A673 (cell line): ENCODE data around the gene STPG3. TPM values are rescaled to one million over a fixed set of nuclear protein-coding genes. Genes with fewer than 3 reads are reported as not detected.

ENCODE experiments used
- BruUV-seq: library from RNA; stranded (reverse); fragments of 400-500 nt; replicated peaks from 2 replicates; lab custom pipeline; 2021; lab: Mats Ljungman, UMichigan
- CTCF ChIA-PET: fragments of 300-600 bp; sonication (Branson Sonifier 250); formaldehyde crosslinking; loops from one replicate; lab custom pipeline; 2022; ENCODE audit warnings: antibody characterized with exemption; lab: Charles Lee
- POLR2A ChIA-PET: fragments of 300-600 bp; sonication (Branson Sonifier 250); formaldehyde crosslinking; loops from one replicate; lab custom pipeline; 2022; ENCODE audit warnings: antibody characterized with exemption; ENCODE audit not compliant: low non-redundant PET; lab: Charles Lee
- DNase-seq: peaks from one replicate; pipeline ENCODE4 v3.0.0-alpha.2; 2015; ENCODE audit warnings: low spot score
- H3K27ac ChIP-seq: fragments of 200-600 bp; sonication (generic); 2 replicates; pipeline ENCODE4 v1.5.1; 2016; ENCODE audit warnings: mixed run types, low read depth, mild to moderate bottlenecking, mixed read lengths, antibody characterized with exemption, low read length; ENCODE audit not compliant: poor library complexity, severe bottlenecking
- H3K27me3 ChIP-seq: fragments of 200-600 bp; sonication (generic); replicated peaks from 2 replicates; pipeline ENCODE4 v1.6.1; 2017; ENCODE audit warnings: mixed run types, low read depth, mild to moderate bottlenecking, mixed read lengths, antibody characterized with exemption, low read length; ENCODE audit not compliant: insufficient read depth, poor library complexity
- H3K36me3 ChIP-seq: fragments of 200-600 bp; sonication (generic); 2 replicates; pipeline ENCODE4 v1.6.1; 2016; ENCODE audit warnings: mixed run types, mild to moderate bottlenecking, mixed read lengths, antibody characterized with exemption, low read length; ENCODE audit not compliant: insufficient read depth, poor library complexity, severe bottlenecking
- H3K4me1 ChIP-seq: fragments of 200-600 bp; sonication (generic); 2 replicates; pipeline ENCODE4 v1.6.1; 2017; ENCODE audit warnings: mixed run types, mild to moderate bottlenecking, mixed read lengths, antibody characterized with exemption, low read length; ENCODE audit not compliant: insufficient read depth, poor library complexity, severe bottlenecking
- H3K4me3 ChIP-seq: fragments of 200-600 bp; sonication (generic); 2 replicates; pipeline ENCODE4 v1.5.1; 2016; ENCODE audit warnings: low read depth, mixed run types, mild to moderate bottlenecking, mixed read lengths, low read length; ENCODE audit not compliant: poor library complexity, severe bottlenecking
- H3K9me3 ChIP-seq: fragments of 200-600 bp; sonication (generic); 2 replicates; pipeline ENCODE4 v1.6.1; 2016; ENCODE audit warnings: mixed run types, low read depth, mild to moderate bottlenecking, mixed read lengths, antibody characterized with exemption, low read length; ENCODE audit not compliant: poor library complexity, severe bottlenecking
- CTCF ChIP-seq: fragments of 300-800, 200-600 bp; sonication (generic); conservative IDR thresholded peaks from 2 replicates; pipeline ENCODE4 v1.5.1; 2017; ENCODE audit warnings: low read depth, mild to moderate bottlenecking, antibody characterized with exemption, low read length, moderate library complexity, mixed read lengths
- EZH2 ChIP-seq: fragments of 200-600 bp; sonication (generic); IDR thresholded peaks from 2 replicates; pipeline ENCODE4 v1.6.1; 2017; ENCODE audit warnings: borderline replicate concordance, low read depth, mild to moderate bottlenecking, mixed read lengths, antibody characterized with exemption, low read length; ENCODE audit not compliant: poor library complexity, severe bottlenecking
- intact Hi-C: fragments of 100-400 bp; cut with micrococcal nuclease; formaldehyde crosslinking; loops from one replicate; pipeline ENCODE4 v1.10.0; 2022; ENCODE audit not compliant: unreplicated experiment
- total RNA-seq: library from RNA; stranded (reverse); gene quantifications from 2 replicates; pipeline ENCODE4 v1.2.3, GENCODE V29; 2021

STPG3 gene
- total RNA-seq, 1 experiment from 2014 or later: not detected

GRCh38 chr9:137220317-137221094 lies 30.6 kb upstream of the STPG3 start:
- Histone ChIP-seq H3K27me3 (no peaks in the 10 kb centered on the region), H3K27ac (no peak overlapping the region), H3K9me3 (no peaks in the 10 kb centered on the region), H3K4me3 (no peak overlapping the region), H3K36me3 (peaks cover under 1% of the 10 kb centered on the region), H3K4me1 (peaks cover 9% of the 10 kb centered on the region)
- no peak for DNase-seq
- BruUV-seq: TSS peak; percentile 36
- ChIA-PET POLR2A (no interaction called here), CTCF (no interaction called here)
- TF ChIP-seq EZH2 (no peak), CTCF (no peak)
- intact Hi-C loops: loop anchor here (5.0 kb wide), 1 partner anchor 428 kb away; the partner anchor contains the start of gene TMEM141

GRCh38 chr9:137221095-137221505 lies 30.0 kb upstream of the STPG3 start:
- BruUV-seq: no TSS peak
- no peak for DNase-seq
- Histone ChIP-seq H3K27ac (no peak overlapping the region), H3K9me3 (no peaks in the 10 kb centered on the region), H3K4me3 (peak overlapping the region; percentile 72), H3K27me3 (no peaks in the 10 kb centered on the region), H3K36me3 (no peaks in the 10 kb centered on the region), H3K4me1 (peaks cover 9% of the 10 kb centered on the region)
- ChIA-PET CTCF (no interaction called here), POLR2A (no interaction called here)
- TF ChIP-seq CTCF: no peak
- TF ChIP-seq EZH2: no peak
- intact Hi-C loops: loop anchor here (5.0 kb wide), 1 partner anchor 429 kb away; the partner anchor contains the start of gene TMEM141

GRCh38 chr9:137221506-137222111 lies 29.5 kb upstream of the STPG3 start:
- no TSS peak for BruUV-seq
- Histone ChIP-seq H3K27me3 (no peaks in the 10 kb centered on the region), H3K27ac (peak overlapping the region; percentile 67), H3K4me3 (peak overlapping the region; percentile 72), H3K36me3 (no peaks in the 10 kb centered on the region), H3K4me1 (peaks cover 9% of the 10 kb centered on the region), H3K9me3 (no peaks in the 10 kb centered on the region)
- no peak for TF ChIP-seq CTCF
- TF ChIP-seq EZH2: no peak
- DNase-seq: no peak
- CTCF ChIA-PET: no interaction called here
- intact Hi-C loops: loop anchor here (5.0 kb wide), 1 partner anchor 429 kb away; the partner anchor contains the start of gene TMEM141
- POLR2A ChIA-PET: no interaction called here
